Osteoblast (primary cell): ENCODE data around the gene NIPA2. TPM values are rescaled to one million over a fixed set of nuclear protein-coding genes. Genes with fewer than 3 reads are reported as not detected.

Experiments
- DNase-seq: peaks from one replicate; pipeline ENCODE4 v3.0.0; 2011; ENCODE audit warnings: low spot score, mixed read lengths; ENCODE audit not compliant: insufficient read length; ENCODE audit errors: missing footprints
- H2AFZ ChIP-seq: 2 replicates; pipeline ENCODE4 v1.6.0; 2011; ENCODE audit warnings: mild to moderate bottlenecking, low read length
- H3K27ac ChIP-seq: 2 replicates; pipeline ENCODE4 v1.5.1; 2011; ENCODE audit warnings: mild to moderate bottlenecking, low read depth, low read length, moderate library complexity
- H3K27me3 ChIP-seq: 2 replicates; pipeline ENCODE4 v1.6.0; 2012; ENCODE audit warnings: mild to moderate bottlenecking, control low read depth, inconsistent platforms, low read length, moderate library complexity; ENCODE audit not compliant: insufficient read depth
- H3K36me3 ChIP-seq: 2 replicates; pipeline ENCODE4 v1.5.1; 2011; ENCODE audit warnings: mild to moderate bottlenecking, low read length, control low read depth, moderate library complexity; ENCODE audit not compliant: insufficient read depth
- H3K4me1 ChIP-seq: 2 replicates; pipeline ENCODE4 v1.5.1; 2011; ENCODE audit warnings: mild to moderate bottlenecking, low read length, control low read depth, moderate library complexity; ENCODE audit not compliant: insufficient read depth
- H3K4me2 ChIP-seq: 2 replicates; pipeline ENCODE4 v1.6.0; 2011; ENCODE audit warnings: mild to moderate bottlenecking, low read length; ENCODE audit not compliant: insufficient read depth
- H3K4me3 ChIP-seq: fragments of 200-600 bp; sonication (generic); 3 replicates; pipeline ENCODE4 v1.5.1; 2012; ENCODE audit warnings: mild to moderate bottlenecking, low read length, inconsistent platforms; ENCODE audit not compliant: insufficient read depth
- H3K79me2 ChIP-seq: 2 replicates; pipeline ENCODE4 v1.6.0; 2012; ENCODE audit warnings: mild to moderate bottlenecking, low read length, control low read depth, inconsistent platforms; ENCODE audit not compliant: insufficient read depth
- H3K9me3 ChIP-seq: 2 replicates; pipeline ENCODE4 v1.5.1; 2011; ENCODE audit warnings: low read depth, low read length, control low read depth
- H4K20me1 ChIP-seq: 2 replicates; pipeline ENCODE4 v1.6.0; 2012; ENCODE audit warnings: mild to moderate bottlenecking, low read length, control low read depth; ENCODE audit not compliant: insufficient read depth
- CTCF ChIP-seq: IDR thresholded peaks from 2 replicates; pipeline ENCODE4 v1.5.1; 2011; ENCODE audit warnings: mild to moderate bottlenecking, low read depth, low read length, moderate library complexity; ENCODE audit errors: extremely low read depth
- total RNA-seq: library from RNA; depleted of rRNA; stranded (reverse); fragments of >200 nt; gene quantifications from 2 replicates; pipeline ENCODE4 v1.2.3, GENCODE V29; 2012

Gene NIPA2
- total RNA-seq, 1 donor = 50.3 TPM

GRCh38 chr15:22877607-22878006 is 39.1 kb downstream of the NIPA2 start:
- no peak overlapping the region for H3K27ac ChIP-seq
- H3K4me1 ChIP-seq = peaks cover 6% of the 10 kb centered on the region
- no peak overlapping the region for H2AFZ ChIP-seq
- TF ChIP-seq CTCF = no peak
- DNase-seq = peak; percentile 61
- H4K20me1 ChIP-seq = peaks cover 5% of the 10 kb centered on the region
- H3K79me2 ChIP-seq = peaks cover 13% of the 10 kb centered on the region
- no peak overlapping the region for H3K4me3 ChIP-seq
- peaks cover 64% of the 10 kb centered on the region for H3K36me3 ChIP-seq
- H3K9me3 ChIP-seq = no peaks in the 10 kb centered on the region
- H3K27me3 ChIP-seq = no peaks in the 10 kb centered on the region
- no peak overlapping the region for H3K4me2 ChIP-seq

GRCh38 chr15:22878103-22878502 is 39.6 kb downstream of the NIPA2 start:
- H3K27ac ChIP-seq = no peak overlapping the region
- TF ChIP-seq CTCF = no peak
- no peak for DNase-seq
- peaks cover 3% of the 10 kb centered on the region for H3K4me1 ChIP-seq
- no peak overlapping the region for H3K4me2 ChIP-seq
- no peak overlapping the region for H2AFZ ChIP-seq
- no peaks in the 10 kb centered on the region for H3K27me3 ChIP-seq
- H3K36me3 ChIP-seq = peaks cover 62% of the 10 kb centered on the region
- H3K4me3 ChIP-seq = no peak overlapping the region
- H3K9me3 ChIP-seq = no peaks in the 10 kb centered on the region
- peaks cover 13% of the 10 kb centered on the region for H3K79me2 ChIP-seq
- H4K20me1 ChIP-seq = peaks cover 5% of the 10 kb centered on the region

- Histone ChIP-seq H3K4me3 (no peak overlapping the region), H3K79me2 (peaks cover 13% of the 10 kb centered on the region), H3K36me3 (peaks cover 46% of the 10 kb centered on the region), H3K27me3 (no peaks in the 10 kb centered on the region), H3K9me3 (no peaks in the 10 kb centered on the region), H2AFZ (no peak overlapping the region), H4K20me1 (peaks cover 5% of the 10 kb centered on the region), H3K4me1 (no peaks in the 10 kb centered on the region), H3K27ac (no peak overlapping the region), H3K4me2 (no peak overlapping the region)
- no peak for TF ChIP-seq CTCF
- no peak for DNase-seq
Observed at GRCh38 chr15:22880068-22880980, 41.9 kb downstream of the NIPA2 start.

GRCh38 chr15:22880981-22881738 is 42.7 kb downstream of the NIPA2 start:
- H3K4me1 ChIP-seq = no peaks in the 10 kb centered on the region
- no peaks in the 10 kb centered on the region for H3K27me3 ChIP-seq
- peaks cover 11% of the 10 kb centered on the region for H3K79me2 ChIP-seq
- H2AFZ ChIP-seq = no peak overlapping the region
- peaks cover 38% of the 10 kb centered on the region for H3K36me3 ChIP-seq
- H3K9me3 ChIP-seq = no peaks in the 10 kb centered on the region
- no peak overlapping the region for H3K4me3 ChIP-seq
- H3K27ac ChIP-seq = no peak overlapping the region
- H3K4me2 ChIP-seq = no peak overlapping the region
- H4K20me1 ChIP-seq = peaks cover 5% of the 10 kb centered on the region
- no peak for TF ChIP-seq CTCF
- no peak for DNase-seq
